Naive thymus-derived CD4-positive, alpha-beta T cell (primary cell): ENCODE results near the gene KIF26B. TPM values are rescaled to one million over a fixed set of nuclear protein-coding genes. Genes with fewer than 3 reads are reported as not detected.

Source experiments
- ATAC-seq: fragments of 150-1000 bp; cut with Tn5 transposase; 2 replicates; pipeline ENCODE4 v1.10.0; 2021; ENCODE audit warnings: mild to moderate bottlenecking, moderate library complexity
- CTCF ChIA-PET: fragments of 350-600 bp; sonication (Branson Sonifier 250); formaldehyde crosslinking; loops from one replicate; lab custom pipeline; 2021; ENCODE audit warnings: antibody characterized with exemption; lab: Charles Lee
- POLR2A ChIA-PET: fragments of 350-600 bp; sonication (Branson Sonifier 250); formaldehyde crosslinking; loops from one replicate; lab custom pipeline; 2021; ENCODE audit warnings: antibody characterized with exemption, inconsistent platforms; lab: Charles Lee
- DNase-seq, 9 donors: peaks; one replicate each; pipeline versions ENCODE4 v3.0.0 to v3.0.0-alpha.2; 2020 to 2022; ENCODE audit warnings: mixed read lengths in 1 of 9
- H3K27ac ChIP-seq: one replicate; pipeline ENCODE4 v1.7.0; 2013; ENCODE audit warnings: mild to moderate bottlenecking, low read depth, low read length, moderate library complexity
- H3K27me3 ChIP-seq, 2 donors: one replicate each; pipeline ENCODE4 v1.7.0; 2013; ENCODE audit warnings: low read length in 2 of 2, mild to moderate bottlenecking in 2 of 2, moderate library complexity in 2 of 2; ENCODE audit not compliant: control insufficient read depth in 2 of 2, insufficient read depth in 2 of 2
- H3K36me3 ChIP-seq, 3 experiments: 1 replicate in 2 of 3; 2 replicates in 1 of 3; pipeline ENCODE4 v1.7.0; 2013; ENCODE audit warnings: low read length in 3 of 3, mild to moderate bottlenecking in 3 of 3, moderate library complexity in 1 of 3; ENCODE audit not compliant: insufficient read depth in 3 of 3, control insufficient read depth in 2 of 3
- H3K4me1 ChIP-seq, 2 donors: one replicate each; pipeline ENCODE4 v1.7.0; 2013; ENCODE audit warnings: low read length in 2 of 2, mild to moderate bottlenecking in 2 of 2, moderate library complexity in 1 of 2; ENCODE audit not compliant: control insufficient read depth in 2 of 2, insufficient read depth in 2 of 2
- H3K4me3 ChIP-seq: 2 replicates; pipeline ENCODE4 v1.7.0; 2013; ENCODE audit warnings: mild to moderate bottlenecking, low read length
- H3K9me3 ChIP-seq, 3 experiments: 1 replicate in 2 of 3; 2 replicates in 1 of 3; pipeline ENCODE4 v1.7.0; 2013; ENCODE audit warnings: low read length in 3 of 3; ENCODE audit not compliant: control insufficient read depth in 2 of 3
- H3K27ac Mint-ChIP-seq, 9 donors: one replicate each; pipeline ENCODE4 v1.8.0; 2020 to 2022; ENCODE audit warnings: mixed read lengths in 9 of 9, mild to moderate bottlenecking in 8 of 9, moderate library complexity in 5 of 9, inconsistent platforms in 2 of 9
- H3K27me3 Mint-ChIP-seq, 5 donors: one replicate each; pipeline ENCODE4 v1.8.0; 2021 to 2022; ENCODE audit warnings: mixed read lengths in 5 of 5, mild to moderate bottlenecking in 1 of 5
- H3K36me3 Mint-ChIP-seq, 5 donors: one replicate each; pipeline ENCODE4 v1.8.0; 2020 to 2022; ENCODE audit warnings: mixed read lengths in 5 of 5, mild to moderate bottlenecking in 3 of 5, inconsistent platforms in 1 of 5
- H3K4me1 Mint-ChIP-seq, 7 donors: one replicate each; pipeline ENCODE4 v1.8.0; 2020 to 2022; ENCODE audit warnings: mixed read lengths in 7 of 7, mild to moderate bottlenecking in 3 of 7, inconsistent platforms in 1 of 7
- H3K4me3 Mint-ChIP-seq, 10 donors: one replicate each; pipeline ENCODE4 v1.8.0; 2020 to 2022; ENCODE audit warnings: mild to moderate bottlenecking in 10 of 10, mixed read lengths in 10 of 10, moderate library complexity in 6 of 10, inconsistent platforms in 2 of 10
- H3K9me3 Mint-ChIP-seq, 11 donors: one replicate each; pipeline ENCODE4 v1.8.0; 2020 to 2022; ENCODE audit warnings: mixed read lengths in 11 of 11, mild to moderate bottlenecking in 4 of 11, inconsistent platforms in 1 of 11, moderate library complexity in 1 of 11
- intact Hi-C, 2 donors: fragments of 100-400 bp; cut with micrococcal nuclease; formaldehyde crosslinking; loops; one replicate each; pipeline ENCODE4 v1.15.1; 2023
- polyA plus RNA-seq, 2 donors: library from polyadenylated mRNA; unstranded; fragments of 300-500 nt; fragmentation: Illumina TruSeq; gene quantifications; one replicate each; pipeline ENCODE4 v1.2.3, GENCODE V29; 2021
- total RNA-seq, 6 experiments: library from RNA in 5 of 6; stranded (reverse) in 5 of 6; gene quantifications; 1 replicate in 5 of 6; 2 replicates in 1 of 6; pipeline ENCODE4 v1.2.3 and lab custom pipeline; 2021 to 2026

KIF26B gene
- total and polyA plus RNA-seq, 7 experiments from 2014 or later, result 0.06 to 0.24 (median 0.21) TPM; not detected in 4

GRCh38 chr1:245181158-245181517 lies 26.4 kb downstream of the KIF26B start:
- ChIA-PET CTCF (no interaction called here), POLR2A (no interaction called here)
- Mint-ChIP-seq H3K4me1 (no peaks in the 10 kb centered on the region), H3K27me3 (peaks cover 0 to 8% (median under 1%) of the 10 kb centered on the region in 5 donors), H3K27ac (no peak overlapping the region), H3K4me3 (no peak overlapping the region), H3K36me3 (no peaks in the 10 kb centered on the region), H3K9me3 (no peaks in the 10 kb centered on the region)
- no peaks in the 10 kb centered on the region for H3K36me3 ChIP-seq
- no peak overlapping the region for H3K4me3 ChIP-seq
- H3K9me3 ChIP-seq, result no peaks in the 10 kb centered on the region
- intact Hi-C loops, result no loop called here
- no peak overlapping the region for H3K27ac ChIP-seq
- H3K4me1 ChIP-seq, result no peaks in the 10 kb centered on the region
- DNase-seq (no peak), ATAC-seq (no peak)
- no peaks in the 10 kb centered on the region for H3K27me3 ChIP-seq

DNA sequence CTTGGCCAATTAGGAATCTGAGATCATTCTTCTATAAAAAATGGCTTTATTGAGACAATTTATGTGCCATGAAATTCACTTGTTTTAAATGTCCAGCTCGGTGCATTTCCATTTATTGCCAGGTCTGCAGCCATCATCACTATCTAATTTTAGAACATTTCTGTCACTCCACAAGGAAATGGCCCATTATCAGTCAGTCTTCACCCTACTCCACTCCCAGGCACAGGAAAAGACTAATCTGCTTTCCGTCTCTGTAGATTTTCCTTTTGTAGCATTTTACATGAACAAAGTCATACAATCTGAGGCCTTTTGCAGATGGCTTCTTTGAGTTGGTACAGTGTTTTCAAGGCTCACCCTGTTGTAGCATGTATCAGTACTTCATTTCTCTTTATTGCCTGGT lies 27.2 kb downstream of the KIF26B start:
- intact Hi-C loops, result no loop called here
- Histone ChIP-seq H3K4me1 (no peaks in the 10 kb centered on the region), H3K27me3 (no peaks in the 10 kb centered on the region), H3K27ac (no peak overlapping the region), H3K36me3 (no peaks in the 10 kb centered on the region), H3K9me3 (no peaks in the 10 kb centered on the region), H3K4me3 (no peak overlapping the region)
- no peak overlapping the region for H3K27ac Mint-ChIP-seq
- ChIA-PET POLR2A (no interaction called here), CTCF (no interaction called here)
- H3K27me3 Mint-ChIP-seq, result peaks cover 0 to 10% (median 2%) of the 10 kb centered on the region in 5 donors
- H3K4me3 Mint-ChIP-seq, result no peak overlapping the region
- DNase-seq (no peak), ATAC-seq (no peak)
- no peaks in the 10 kb centered on the region for H3K4me1 Mint-ChIP-seq
- no peaks in the 10 kb centered on the region for H3K9me3 Mint-ChIP-seq
- H3K36me3 Mint-ChIP-seq, result no peaks in the 10 kb centered on the region

- Mint-ChIP-seq H3K9me3 (no peaks in the 10 kb centered on the region), H3K36me3 (peaks cover 0 to 5% (median 0%) of the 10 kb centered on the region in 5 donors), H3K27me3 (peaks cover 0 to 17% (median 10%) of the 10 kb centered on the region in 5 donors), H3K4me3 (no peak overlapping the region), H3K4me1 (no peaks in the 10 kb centered on the region), H3K27ac (no peak overlapping the region)
- Histone ChIP-seq H3K27me3 (no peaks in the 10 kb centered on the region), H3K27ac (no peak overlapping the region), H3K4me1 (no peaks in the 10 kb centered on the region), H3K4me3 (no peak overlapping the region), H3K9me3 (no peaks in the 10 kb centered on the region), H3K36me3 (no peaks in the 10 kb centered on the region)
- ChIA-PET POLR2A (no interaction called here), CTCF (no interaction called here)
- intact Hi-C loops, result no loop called here
- ATAC-seq (no peak), DNase-seq (no peak)
Observed at GRCh38 chr1:245183429-245183828, 28.6 kb downstream of the KIF26B start.

DNA sequence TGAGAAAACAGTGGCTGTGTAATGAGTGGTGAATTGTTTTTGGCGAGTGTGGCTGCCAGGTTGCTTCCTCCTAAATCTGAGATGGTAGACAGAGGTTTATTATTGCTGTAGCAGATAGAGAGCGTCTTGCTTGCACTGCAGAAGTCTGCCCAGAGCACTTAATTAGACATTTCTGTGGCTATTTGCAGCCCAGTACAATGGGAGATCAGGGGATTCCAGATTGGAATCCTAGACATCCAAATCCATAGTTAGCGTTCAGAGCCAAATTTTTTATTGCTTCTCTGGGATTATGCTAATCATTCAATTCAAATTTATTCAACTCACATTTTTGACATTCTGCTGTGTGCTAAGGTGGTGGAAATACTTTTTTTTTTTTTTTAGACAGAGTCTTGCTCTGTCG lies 30.0 kb downstream of the KIF26B start:
- Mint-ChIP-seq H3K27me3 (peaks cover 0 to 21% (median 10%) of the 10 kb centered on the region in 5 donors), H3K36me3 (peaks cover 0 to 5% (median 0%) of the 10 kb centered on the region in 5 donors), H3K9me3 (peaks cover 0 to 2% (median 0%) of the 10 kb centered on the region in 11 donors), H3K4me3 (no peak overlapping the region), H3K27ac (no peak overlapping the region), H3K4me1 (no peaks in the 10 kb centered on the region)
- ChIA-PET POLR2A (no interaction called here), CTCF (interaction anchor here (0.6 kb wide), 1 partner anchor 22 kb away, joined by 3 read pairs; no protein-coding TSS in a partner anchor)
- Histone ChIP-seq H3K36me3 (no peaks in the 10 kb centered on the region), H3K27ac (no peak overlapping the region), H3K27me3 (no peaks in the 10 kb centered on the region), H3K9me3 (no peaks in the 10 kb centered on the region), H3K4me1 (no peaks in the 10 kb centered on the region), H3K4me3 (no peak overlapping the region)
- ATAC-seq (no peak), DNase-seq (no peak)
- intact Hi-C loops, result no loop called here

DNA sequence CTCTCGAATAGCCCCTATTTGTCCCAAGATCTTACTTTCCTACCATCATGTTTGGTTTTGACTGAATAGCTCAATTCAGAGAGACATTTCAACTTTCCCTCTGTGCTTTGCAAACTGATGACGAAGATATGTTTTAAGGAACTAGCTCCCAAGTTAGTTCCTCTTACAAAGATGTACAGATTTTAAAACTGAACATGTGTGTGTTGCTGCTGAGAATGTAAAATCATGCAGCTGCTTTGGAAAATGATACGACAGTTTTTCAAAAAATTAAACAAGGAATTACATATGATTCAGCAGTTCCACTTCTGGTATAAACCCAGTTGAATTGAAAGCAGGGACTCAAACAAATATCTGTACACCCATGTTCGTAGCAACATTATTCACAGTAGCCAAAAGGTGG lies 33.6 kb downstream of the KIF26B start:
- H3K9me3 Mint-ChIP-seq, result peaks cover 0 to 2% (median 0%) of the 10 kb centered on the region in 11 donors
- no peak overlapping the region for H3K27ac Mint-ChIP-seq
- CTCF ChIA-PET, result no interaction called here
- H3K4me3 Mint-ChIP-seq, result no peak overlapping the region
- POLR2A ChIA-PET, result no interaction called here
- peaks cover 0 to 1% (median 0%) of the 10 kb centered on the region in 7 donors for H3K4me1 Mint-ChIP-seq
- no peak overlapping the region for H3K27ac ChIP-seq
- H3K27me3 Mint-ChIP-seq, result peaks cover 0 to 21% (median 10%) of the 10 kb centered on the region in 5 donors
- H3K36me3 Mint-ChIP-seq, result peaks cover 0 to 5% (median 0%) of the 10 kb centered on the region in 5 donors
- no peaks in the 10 kb centered on the region for H3K4me1 ChIP-seq
- no peaks in the 10 kb centered on the region for H3K36me3 ChIP-seq
- H3K27me3 ChIP-seq, result no peaks in the 10 kb centered on the region
- no peak overlapping the region for H3K4me3 ChIP-seq
- ATAC-seq (peak; percentile 58), DNase-seq (no peak)
- H3K9me3 ChIP-seq, result no peaks in the 10 kb centered on the region
- intact Hi-C loops, result no loop called here

- Mint-ChIP-seq H3K9me3 (no peaks in the 10 kb centered on the region), H3K36me3 (no peaks in the 10 kb centered on the region), H3K4me1 (peaks cover 0 to 6% (median 0%) of the 10 kb centered on the region in 7 donors), H3K27me3 (peaks cover 2 to 27% (median 20%) of the 10 kb centered on the region in 5 donors), H3K4me3 (no peak overlapping the region), H3K27ac (no peak overlapping the region)
- no peaks in the 10 kb centered on the region for H3K27me3 ChIP-seq
- POLR2A ChIA-PET, result no interaction called here
- ATAC-seq (no peak), DNase-seq (no peak)
- H3K4me3 ChIP-seq, result no peak overlapping the region
- intact Hi-C loops, result no loop called here
- H3K27ac ChIP-seq, result no peak overlapping the region
- no peaks in the 10 kb centered on the region for H3K9me3 ChIP-seq
- CTCF ChIA-PET, result interaction anchor here (0.6 kb wide), 1 partner anchor 430 kb away, joined by 3 read pairs; no protein-coding TSS in a partner anchor
- H3K4me1 ChIP-seq, result no peaks in the 10 kb centered on the region
- H3K36me3 ChIP-seq, result no peaks in the 10 kb centered on the region
Observed at GRCh38 chr1:245195398-245195797, 40.6 kb downstream of the KIF26B start.

- intact Hi-C loops, result no loop called here
- ATAC-seq (no peak), DNase-seq (no peak)
- no peak overlapping the region for H3K4me3 ChIP-seq
- no peaks in the 10 kb centered on the region for H3K27me3 ChIP-seq
- H3K27ac ChIP-seq, result no peak overlapping the region
- H3K36me3 ChIP-seq, result no peaks in the 10 kb centered on the region
- Mint-ChIP-seq H3K36me3 (no peaks in the 10 kb centered on the region), H3K4me3 (no peak overlapping the region), H3K4me1 (peaks cover 0 to 6% (median 0%) of the 10 kb centered on the region in 7 donors), H3K27ac (no peak overlapping the region), H3K9me3 (no peaks in the 10 kb centered on the region), H3K27me3 (peaks cover 3 to 31% (median 30%) of the 10 kb centered on the region in 5 donors)
- ChIA-PET POLR2A (no interaction called here), CTCF (no interaction called here)
- H3K9me3 ChIP-seq, result no peaks in the 10 kb centered on the region
- no peaks in the 10 kb centered on the region for H3K4me1 ChIP-seq
Observed at GRCh38 chr1:245197121-245197520, 42.3 kb downstream of the KIF26B start.
